OCI-LY1 (cell line): Measurements from ENCODE around the gene FBXO2.

Experiments used
- H2AFZ ChIP-seq: fragments of 200-600 bp; sonication (generic), shearing (Covaris generic); 2 replicates; pipeline ENCODE4 v1.6.0; 2014; ENCODE audit warnings: antibody characterized with exemption, mild to moderate bottlenecking, low read length
- H3F3A ChIP-seq: fragments of 200-600 bp; sonication (generic), shearing (Covaris generic); 2 replicates; pipeline ENCODE4 v1.6.0; 2014; ENCODE audit warnings: mild to moderate bottlenecking, antibody characterized with exemption, low read length, moderate library complexity; ENCODE audit not compliant: insufficient read depth
- H3K27ac ChIP-seq: fragments of 200-600 bp; sonication (generic); 2 replicates; pipeline ENCODE4 v1.5.1; 2014; ENCODE audit warnings: low read length, mixed run types, mild to moderate bottlenecking, low read depth; ENCODE audit not compliant: poor library complexity, severe bottlenecking
- H3K27me3 ChIP-seq: fragments of 200-600 bp; sonication (generic); 2 replicates; pipeline ENCODE4 v1.6.0; 2014; ENCODE audit warnings: antibody characterized with exemption, mild to moderate bottlenecking, low read length, moderate library complexity; ENCODE audit not compliant: insufficient read depth
- H3K36me3 ChIP-seq: fragments of 200-600 bp; sonication (generic); 2 replicates; pipeline ENCODE4 v1.6.1; 2014; ENCODE audit warnings: mild to moderate bottlenecking, antibody characterized with exemption, low read length, moderate library complexity, mixed read lengths; ENCODE audit not compliant: insufficient read depth
- H3K4me1 ChIP-seq: fragments of 200-600 bp; sonication (generic); 2 replicates; pipeline ENCODE4 v1.5.1; 2014; ENCODE audit warnings: mild to moderate bottlenecking, low read length, moderate library complexity; ENCODE audit not compliant: insufficient read depth, severe bottlenecking
- H3K4me2 ChIP-seq: fragments of 200-600 bp; sonication (generic), shearing (Covaris generic); 2 replicates; pipeline ENCODE4 v1.6.1; 2014; ENCODE audit warnings: low read length
- H3K4me3 ChIP-seq: fragments of 200-600 bp; sonication (generic); 2 replicates; pipeline ENCODE4 v1.5.1; 2014; ENCODE audit warnings: low read length, low read depth, mild to moderate bottlenecking, mixed read lengths; ENCODE audit not compliant: poor library complexity, severe bottlenecking
- H3K79me2 ChIP-seq: fragments of 200-600 bp; shearing (Covaris generic); 2 replicates; pipeline ENCODE4 v1.6.1; 2016; ENCODE audit warnings: mixed run types, low read length, mixed read lengths; ENCODE audit not compliant: insufficient read depth
- H3K9ac ChIP-seq: fragments of 200-600 bp; sonication (generic), shearing (Covaris generic); 2 replicates; pipeline ENCODE4 v1.6.1; 2014; ENCODE audit warnings: mild to moderate bottlenecking, low read length, mixed read lengths
- H3K9me2 ChIP-seq: fragments of 200-600 bp; sonication (generic), shearing (Covaris generic); 2 replicates; pipeline ENCODE4 v1.6.1; 2014; ENCODE audit warnings: low read depth, mild to moderate bottlenecking, low read length, mixed read lengths
- H3K9me3 ChIP-seq: fragments of 200-600 bp; shearing (Covaris generic); 2 replicates; pipeline ENCODE4 v1.6.1; 2014; ENCODE audit warnings: low read length, mixed read lengths
- H4K20me1 ChIP-seq: fragments of 200-600 bp; sonication (generic), shearing (Covaris generic); 2 replicates; pipeline ENCODE4 v1.6.0; 2016; ENCODE audit warnings: mild to moderate bottlenecking, low read length; ENCODE audit not compliant: insufficient read depth
- EZH2 ChIP-seq: fragments of 200-600 bp; sonication (generic), shearing (Covaris generic); IDR thresholded peaks from 2 replicates; pipeline ENCODE4 v1.8.0; 2017; ENCODE audit warnings: borderline replicate concordance, mixed run types, mild to moderate bottlenecking, antibody characterized with exemption, low read length, moderate library complexity, mixed read lengths
- TF ChIP-seq, protein P1 (sequence below): fragments of 200-600 bp; sonication (generic), shearing (Covaris generic); IDR thresholded peaks from 2 replicates; pipeline ENCODE4 v1.5.1; 2017; ENCODE audit warnings: mild to moderate bottlenecking, antibody characterized with exemption, low read length, moderate library complexity, mixed read lengths

The FBXO2 gene

DNA sequence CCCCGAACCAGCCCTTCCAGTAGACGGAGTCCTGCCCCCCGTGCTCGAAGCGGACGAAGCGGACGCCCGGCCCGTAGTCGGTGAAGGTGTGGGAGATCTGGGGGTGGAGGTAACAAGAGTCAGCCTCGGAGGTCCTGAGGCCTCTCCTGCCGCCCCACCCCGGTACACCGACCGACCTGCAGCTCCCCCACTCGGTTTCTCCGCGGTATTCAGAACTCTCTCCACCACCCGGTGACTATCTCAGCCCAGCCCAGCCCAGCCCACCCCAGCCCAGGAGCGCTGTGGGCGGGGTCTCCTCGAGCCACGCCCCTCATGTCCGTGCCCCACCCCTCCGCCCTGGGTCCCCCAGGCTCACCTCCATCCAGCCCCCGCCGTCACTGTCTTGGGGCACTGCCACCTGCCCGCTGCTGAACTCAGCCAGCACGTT lies 5.5 kb downstream of the FBXO2 start:
- no peaks in the 10 kb centered on the region for H3K9me2 ChIP-seq
- H3K4me2 ChIP-seq: no peak overlapping the region
- H3F3A ChIP-seq: no peaks in the 10 kb centered on the region
- TF ChIP-seq, protein P1, sequence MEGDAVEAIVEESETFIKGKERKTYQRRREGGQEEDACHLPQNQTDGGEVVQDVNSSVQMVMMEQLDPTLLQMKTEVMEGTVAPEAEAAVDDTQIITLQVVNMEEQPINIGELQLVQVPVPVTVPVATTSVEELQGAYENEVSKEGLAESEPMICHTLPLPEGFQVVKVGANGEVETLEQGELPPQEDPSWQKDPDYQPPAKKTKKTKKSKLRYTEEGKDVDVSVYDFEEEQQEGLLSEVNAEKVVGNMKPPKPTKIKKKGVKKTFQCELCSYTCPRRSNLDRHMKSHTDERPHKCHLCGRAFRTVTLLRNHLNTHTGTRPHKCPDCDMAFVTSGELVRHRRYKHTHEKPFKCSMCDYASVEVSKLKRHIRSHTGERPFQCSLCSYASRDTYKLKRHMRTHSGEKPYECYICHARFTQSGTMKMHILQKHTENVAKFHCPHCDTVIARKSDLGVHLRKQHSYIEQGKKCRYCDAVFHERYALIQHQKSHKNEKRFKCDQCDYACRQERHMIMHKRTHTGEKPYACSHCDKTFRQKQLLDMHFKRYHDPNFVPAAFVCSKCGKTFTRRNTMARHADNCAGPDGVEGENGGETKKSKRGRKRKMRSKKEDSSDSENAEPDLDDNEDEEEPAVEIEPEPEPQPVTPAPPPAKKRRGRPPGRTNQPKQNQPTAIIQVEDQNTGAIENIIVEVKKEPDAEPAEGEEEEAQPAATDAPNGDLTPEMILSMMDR: no peak
- no peak for TF ChIP-seq EZH2
- no peak overlapping the region for H3K4me3 ChIP-seq
- H3K9ac ChIP-seq: no peak overlapping the region
- no peaks in the 10 kb centered on the region for H3K36me3 ChIP-seq
- H3K4me1 ChIP-seq: peaks cover 20% of the 10 kb centered on the region
- no peak overlapping the region for H3K27ac ChIP-seq
- no peak overlapping the region for H2AFZ ChIP-seq
- H3K27me3 ChIP-seq: no peaks in the 10 kb centered on the region
- no peaks in the 10 kb centered on the region for H3K9me3 ChIP-seq
- H3K79me2 ChIP-seq: no peaks in the 10 kb centered on the region
- no peaks in the 10 kb centered on the region for H4K20me1 ChIP-seq

- no peak overlapping the region for H3K4me3 ChIP-seq
- H3K79me2 ChIP-seq: no peaks in the 10 kb centered on the region
- H3K4me2 ChIP-seq: no peak overlapping the region
- no peaks in the 10 kb centered on the region for H3K36me3 ChIP-seq
- H3K9ac ChIP-seq: no peak overlapping the region
- TF ChIP-seq, protein P1: no peak
- no peak for TF ChIP-seq EZH2
- H4K20me1 ChIP-seq: no peaks in the 10 kb centered on the region
- H3K27me3 ChIP-seq: no peaks in the 10 kb centered on the region
- no peaks in the 10 kb centered on the region for H3F3A ChIP-seq
- peaks cover 20% of the 10 kb centered on the region for H3K4me1 ChIP-seq
- H2AFZ ChIP-seq: no peak overlapping the region
- no peaks in the 10 kb centered on the region for H3K9me3 ChIP-seq
- H3K9me2 ChIP-seq: no peaks in the 10 kb centered on the region
- no peak overlapping the region for H3K27ac ChIP-seq
These were observed 6.2 kb downstream of the FBXO2 start for GRCh38 chr1:11648039-11648438.

GRCh38 chr1:11647333-11647732 lies 6.9 kb downstream of the FBXO2 start:
- H3K79me2 ChIP-seq: no peaks in the 10 kb centered on the region
- H3K27me3 ChIP-seq: no peaks in the 10 kb centered on the region
- no peak overlapping the region for H3K9ac ChIP-seq
- no peaks in the 10 kb centered on the region for H4K20me1 ChIP-seq
- no peaks in the 10 kb centered on the region for H3K9me2 ChIP-seq
- H3K9me3 ChIP-seq: no peaks in the 10 kb centered on the region
- no peak overlapping the region for H3K4me3 ChIP-seq
- H3K4me1 ChIP-seq: peaks cover 20% of the 10 kb centered on the region
- no peak overlapping the region for H3K27ac ChIP-seq
- no peaks in the 10 kb centered on the region for H3K36me3 ChIP-seq
- no peak overlapping the region for H2AFZ ChIP-seq
- no peaks in the 10 kb centered on the region for H3F3A ChIP-seq
- no peak for TF ChIP-seq EZH2
- TF ChIP-seq, protein P1: no peak
- no peak overlapping the region for H3K4me2 ChIP-seq
